Mucosa of stomach (tissue), 1 donor: ENCODE results near the gene PJA1.

Experiments
- H3K27me3 ChIP-seq: one replicate; pipeline ENCODE4 v1.7.0; 2013; ENCODE audit warnings: mild to moderate bottlenecking, low read length; ENCODE audit not compliant: control insufficient read depth, insufficient read depth
- H3K36me3 ChIP-seq: one replicate; pipeline ENCODE4 v1.7.0; 2013; ENCODE audit warnings: low read length; ENCODE audit not compliant: control insufficient read depth, insufficient read depth
- H3K4me1 ChIP-seq: one replicate; pipeline ENCODE4 v1.7.0; 2013; ENCODE audit warnings: mild to moderate bottlenecking, low read length; ENCODE audit not compliant: control insufficient read depth, insufficient read depth
- H3K4me3 ChIP-seq: one replicate; pipeline ENCODE4 v1.7.0; 2013; ENCODE audit warnings: low read length
- H3K9ac ChIP-seq: one replicate; pipeline ENCODE4 v1.7.0; 2013; ENCODE audit warnings: mild to moderate bottlenecking, low read length, moderate library complexity
- H3K9me3 ChIP-seq: one replicate; pipeline ENCODE4 v1.7.0; 2013; ENCODE audit warnings: mild to moderate bottlenecking, low read length, moderate library complexity; ENCODE audit not compliant: control insufficient read depth
- donor health status: Pancreatic carcinoma.

The PJA1 gene

GRCh38 chrX:69137371-69138117 lies 27.7 kb downstream of the PJA1 start:
- H3K4me1 ChIP-seq: no peaks in the 10 kb centered on the region
- no peaks in the 10 kb centered on the region for H3K36me3 ChIP-seq
- no peaks in the 10 kb centered on the region for H3K9me3 ChIP-seq
- H3K9ac ChIP-seq: peak overlapping the region; percentile 22
- H3K27me3 ChIP-seq: peaks cover 4% of the 10 kb centered on the region
- no peak overlapping the region for H3K4me3 ChIP-seq

GRCh38 chrX:69136546-69137331 lies 28.5 kb downstream of the PJA1 start:
- no peak overlapping the region for H3K4me3 ChIP-seq
- H3K4me1 ChIP-seq: no peaks in the 10 kb centered on the region
- peak overlapping the region; percentile 22 for H3K9ac ChIP-seq
- no peaks in the 10 kb centered on the region for H3K36me3 ChIP-seq
- no peaks in the 10 kb centered on the region for H3K9me3 ChIP-seq
- peaks cover 4% of the 10 kb centered on the region for H3K27me3 ChIP-seq

- Histone ChIP-seq H3K9me3 (no peaks in the 10 kb centered on the region), H3K36me3 (no peaks in the 10 kb centered on the region), H3K27me3 (peaks cover 4% of the 10 kb centered on the region), H3K4me1 (no peaks in the 10 kb centered on the region), H3K9ac (no peak overlapping the region), H3K4me3 (no peak overlapping the region)
Observed at GRCh38 chrX:69133921-69134542, 31.2 kb downstream of the PJA1 start.

GRCh38 chrX:69131886-69132285 lies 33.4 kb downstream of the PJA1 start:
- Histone ChIP-seq H3K27me3 (peaks cover 7% of the 10 kb centered on the region), H3K9me3 (no peaks in the 10 kb centered on the region), H3K4me1 (no peaks in the 10 kb centered on the region), H3K36me3 (no peaks in the 10 kb centered on the region), H3K4me3 (no peak overlapping the region), H3K9ac (no peak overlapping the region)

- Histone ChIP-seq H3K27me3 (peaks cover 7% of the 10 kb centered on the region), H3K9me3 (no peaks in the 10 kb centered on the region)
Observed at GRCh38 chrX:69130439-69130838, 34.8 kb downstream of the PJA1 start.

GRCh38 chrX:69128588-69128987 lies 36.7 kb downstream of the PJA1 start:
- Histone ChIP-seq H3K9me3 (no peaks in the 10 kb centered on the region), H3K4me1 (no peaks in the 10 kb centered on the region), H3K4me3 (no peak overlapping the region), H3K9ac (no peak overlapping the region), H3K36me3 (no peaks in the 10 kb centered on the region), H3K27me3 (peaks cover 7% of the 10 kb centered on the region)

More at GRCh38 chrX:69130439-69130838, 34.8 kb downstream of the PJA1 start:
- Histone ChIP-seq H3K4me3 (no peak overlapping the region), H3K36me3 (no peaks in the 10 kb centered on the region), H3K9ac (no peak overlapping the region), H3K4me1 (no peaks in the 10 kb centered on the region)

- no peaks in the 10 kb centered on the region for H3K9me3 ChIP-seq
- peaks cover 3% of the 10 kb centered on the region for H3K27me3 ChIP-seq
- no peak overlapping the region for H3K4me3 ChIP-seq
- H3K36me3 ChIP-seq: no peaks in the 10 kb centered on the region
- no peak overlapping the region for H3K9ac ChIP-seq
- no peaks in the 10 kb centered on the region for H3K4me1 ChIP-seq
Observed at GRCh38 chrX:69127466-69127865, 37.8 kb downstream of the PJA1 start.

GRCh38 chrX:69126642-69127041 lies 38.6 kb downstream of the PJA1 start:
- no peak overlapping the region for H3K9ac ChIP-seq
- peaks cover 3% of the 10 kb centered on the region for H3K27me3 ChIP-seq
- no peaks in the 10 kb centered on the region for H3K36me3 ChIP-seq
- H3K9me3 ChIP-seq: no peaks in the 10 kb centered on the region
- H3K4me3 ChIP-seq: no peak overlapping the region
- H3K4me1 ChIP-seq: no peaks in the 10 kb centered on the region

- no peaks in the 10 kb centered on the region for H3K9me3 ChIP-seq
- no peak overlapping the region for H3K4me3 ChIP-seq
- no peaks in the 10 kb centered on the region for H3K4me1 ChIP-seq
- peaks cover 3% of the 10 kb centered on the region for H3K27me3 ChIP-seq
- no peaks in the 10 kb centered on the region for H3K36me3 ChIP-seq
- no peak overlapping the region for H3K9ac ChIP-seq
Observed at GRCh38 chrX:69125094-69125493, 40.2 kb downstream of the PJA1 start.

GRCh38 chrX:69124108-69124507 lies 41.1 kb downstream of the PJA1 start:
- Histone ChIP-seq H3K9me3 (no peaks in the 10 kb centered on the region), H3K4me3 (no peak overlapping the region), H3K9ac (no peak overlapping the region), H3K36me3 (no peaks in the 10 kb centered on the region), H3K27me3 (peaks cover 3% of the 10 kb centered on the region), H3K4me1 (no peaks in the 10 kb centered on the region)

- no peaks in the 10 kb centered on the region for H3K9me3 ChIP-seq
- no peak overlapping the region for H3K4me3 ChIP-seq
- no peaks in the 10 kb centered on the region for H3K27me3 ChIP-seq
- H3K36me3 ChIP-seq: no peaks in the 10 kb centered on the region
- no peaks in the 10 kb centered on the region for H3K4me1 ChIP-seq
- H3K9ac ChIP-seq: no peak overlapping the region
Observed at GRCh38 chrX:69123481-69123880, 41.8 kb downstream of the PJA1 start.
